SU-DHL-6 (cell line): ENCODE data around the gene ATIC.

Experiments
- EZH2phosphoT487 ChIP-seq: fragments of 200-600 bp; sonication (generic), shearing (Covaris generic); conservative IDR thresholded peaks from 2 replicates; pipeline ENCODE4 v1.6.1; 2018; ENCODE audit warnings: mild to moderate bottlenecking, antibody characterized with exemption, low read length, moderate library complexity, mixed read lengths
- TF ChIP-seq, protein P1 (sequence below): fragments of 200-600 bp; sonication (generic); IDR thresholded peaks from one replicate; pipeline ENCODE4 v1.5.1; 2017; ENCODE audit warnings: antibody characterized with exemption, mild to moderate bottlenecking, low read length, moderate library complexity; ENCODE audit not compliant: insufficient read depth, poor library complexity, severe bottlenecking

DNA sequence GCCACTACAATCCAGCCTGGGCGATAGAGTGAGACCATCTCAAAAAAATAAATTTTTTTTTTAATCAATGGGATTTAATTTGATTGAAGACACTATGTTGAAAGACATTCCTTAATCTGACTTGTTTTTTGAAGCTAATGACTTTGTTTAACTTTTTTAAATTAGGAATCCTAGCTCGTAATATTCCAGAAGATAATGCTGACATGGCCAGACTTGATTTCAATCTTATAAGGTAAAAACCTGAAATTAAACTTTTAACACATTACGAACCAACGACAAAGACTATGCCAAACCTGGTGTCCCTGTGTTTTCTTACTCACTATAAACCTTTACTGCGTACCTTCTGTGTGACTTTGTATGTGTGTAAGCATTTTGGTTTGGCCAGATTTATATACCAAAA lies 7.6 kb downstream of the ATIC start:
- TF ChIP-seq, protein P1, sequence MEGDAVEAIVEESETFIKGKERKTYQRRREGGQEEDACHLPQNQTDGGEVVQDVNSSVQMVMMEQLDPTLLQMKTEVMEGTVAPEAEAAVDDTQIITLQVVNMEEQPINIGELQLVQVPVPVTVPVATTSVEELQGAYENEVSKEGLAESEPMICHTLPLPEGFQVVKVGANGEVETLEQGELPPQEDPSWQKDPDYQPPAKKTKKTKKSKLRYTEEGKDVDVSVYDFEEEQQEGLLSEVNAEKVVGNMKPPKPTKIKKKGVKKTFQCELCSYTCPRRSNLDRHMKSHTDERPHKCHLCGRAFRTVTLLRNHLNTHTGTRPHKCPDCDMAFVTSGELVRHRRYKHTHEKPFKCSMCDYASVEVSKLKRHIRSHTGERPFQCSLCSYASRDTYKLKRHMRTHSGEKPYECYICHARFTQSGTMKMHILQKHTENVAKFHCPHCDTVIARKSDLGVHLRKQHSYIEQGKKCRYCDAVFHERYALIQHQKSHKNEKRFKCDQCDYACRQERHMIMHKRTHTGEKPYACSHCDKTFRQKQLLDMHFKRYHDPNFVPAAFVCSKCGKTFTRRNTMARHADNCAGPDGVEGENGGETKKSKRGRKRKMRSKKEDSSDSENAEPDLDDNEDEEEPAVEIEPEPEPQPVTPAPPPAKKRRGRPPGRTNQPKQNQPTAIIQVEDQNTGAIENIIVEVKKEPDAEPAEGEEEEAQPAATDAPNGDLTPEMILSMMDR = no peak
- no peak for TF ChIP-seq EZH2phosphoT487
